ENCODE measurements around the gene PERP.

GRCh38 chr6:138129190-138129589, 22.0 kb upstream of the PERP start:
- TF ChIP-seq KDM1A (IDR thresholded peaks at IDR 0.05; ENCODE audit: borderline replicate concordance, low read length) (no peak), BACH1 (IDR thresholded peaks at IDR 0.05; ENCODE audit: low read length) (no peak), CEBPB (IDR thresholded peaks at IDR 0.05; ENCODE audit: low read depth, low read length) (no peak), BCL11A (IDR thresholded peaks at IDR 0.05; ENCODE audit: low read depth in 2 of 2, low read length in 2 of 2) (no peak), CTCF (IDR thresholded peaks at IDR 0.05; ENCODE audit: control extremely low read depth in 1 of 3, insufficient read depth in 1 of 3, low read depth in 1 of 3, low read length in 3 of 3) (peak; percentile 34 to 57 (median 51); a peak in 3 of 4 replicates), EGR1 (IDR thresholded peaks at IDR 0.05; ENCODE audit: borderline replicate concordance, low read depth, low read length) (no peak), ZNF274 (IDR thresholded peaks at IDR 0.05; ENCODE audit: borderline replicate concordance, extremely low read depth, low read length) (no peak), SRF (IDR thresholded peaks at IDR 0.05; ENCODE audit: low read depth, low read length) (no peak), RAD21 (IDR thresholded peaks at IDR 0.05 in 1 of 2, conservative IDR thresholded peaks at IDR 0.05 in 1 of 2; ENCODE audit: low read depth in 2 of 2, low read length in 2 of 2) (peak; percentile 40 to 53; a peak in 3 of 4 replicates), HDAC6 (IDR thresholded peaks at IDR 0.05; ENCODE audit: low read depth, low read length) (no peak), POLR2A (IDR thresholded peaks at IDR 0.05; ENCODE audit: control extremely low read depth in 1 of 2, low read depth in 2 of 2, low read length in 2 of 2) (no peak), JUND (IDR thresholded peaks at IDR 0.05; ENCODE audit: low read length) (no peak), SIN3A (conservative IDR thresholded peaks at IDR 0.05 in 1 of 2, IDR thresholded peaks at IDR 0.05 in 1 of 2; ENCODE audit: low read depth in 1 of 2, low read length in 2 of 2) (no peak), BRCA1 (IDR thresholded peaks at IDR 0.05; ENCODE audit: low read depth, low read length) (no peak)
